DMS 273 treated with DMSO at 0.1 percent for 48 hours (cell line): ENCODE measurements around the gene HNRNPU.
A peak's percentile ranks its signal among the peaks of the same experiment; 100 is the strongest.

Source experiments
- DNase-seq: peaks from one replicate; lab custom pipeline; 2025; lab: John Stamatoyannopoulos, UW

HNRNPU gene

GRCh38 chr1:244802041-244802440 is 62.3 kb downstream of the HNRNPU start:
- no peak for DNase-seq

- peak; percentile 5 for DNase-seq
These were observed 63.1 kb downstream of the HNRNPU start for GRCh38 chr1:244801246-244801645.

- no peak for DNase-seq
These were observed 63.5 kb downstream of the HNRNPU start for GRCh38 chr1:244800821-244801220.
